ENCODE results near the gene TPTE2. TPM values are rescaled to one million over a fixed set of nuclear protein-coding genes. Genes with fewer than 3 reads are reported as not detected.
A peak's percentile ranks its signal among the peaks of the same experiment; 100 is the strongest.
"Not testable (repeated sequence)": the region's sequence is repeated elsewhere in the genome, so short reads cannot be mapped to it uniquely, and the experiment has no call there.

The TPTE2 gene
- total RNA-seq, 1 experiment from 2014 or later, result not detected

- DNase-seq (ENCODE audit: low read depth), result no peak
Observed at GRCh38 chr13:19567820-19568534, 6.6 kb upstream of the TPTE2 start.

- no peak for DNase-seq (ENCODE audit: low read depth)
Observed at GRCh38 chr13:19561585-19561984, 253 bp upstream of the TPTE2 start.

GRCh38 chr13:19560672-19561071 lies 660 bp downstream of the TPTE2 start:
- not testable (repeated sequence) for DNase-seq (ENCODE audit: low read depth)

- DNase-seq (ENCODE audit: low read depth), result not testable (repeated sequence)
Observed at GRCh38 chr13:19559739-19560138, 1.6 kb downstream of the TPTE2 start.

- not testable (repeated sequence) for DNase-seq (ENCODE audit: low read depth)
Observed at GRCh38 chr13:19557287-19557686, 4.0 kb downstream of the TPTE2 start.

- peak; percentile 59 for DNase-seq (ENCODE audit: low read depth)
Observed at GRCh38 chr13:19549245-19549644, 12.1 kb downstream of the TPTE2 start.

GRCh38 chr13:19525634-19526033 lies 35.7 kb downstream of the TPTE2 start:
- DNase-seq (ENCODE audit: low read depth), result not testable (repeated sequence)

GRCh38 chr13:19519049-19519448 lies 42.3 kb downstream of the TPTE2 start:
- no peak for DNase-seq (ENCODE audit: low read depth)

GRCh38 chr13:19507623-19508022 lies 53.7 kb downstream of the TPTE2 start:
- not testable (repeated sequence) for DNase-seq (ENCODE audit: low read depth)

GRCh38 chr13:19460126-19460525 lies 101.2 kb downstream of the TPTE2 start:
- DNase-seq (ENCODE audit: low read depth), result peak; percentile 36

- DNase-seq (ENCODE audit: low read depth), result peak; percentile 30
Observed at GRCh38 chr13:19439056-19439686, 122.2 kb downstream of the TPTE2 start.

- DNase-seq (ENCODE audit: low read depth), result not testable (repeated sequence)
Observed at GRCh38 chr13:19437780-19438179, 123.6 kb downstream of the TPTE2 start.

- DNase-seq (ENCODE audit: low read depth), result not testable (repeated sequence)
Observed at GRCh38 chr13:19422236-19422635, 139.1 kb downstream of the TPTE2 start.

- not testable (repeated sequence) for DNase-seq (ENCODE audit: low read depth)
Observed at GRCh38 chr13:19412494-19412893, 148.8 kb downstream of the TPTE2 start.

GRCh38 chr13:19382746-19383511 lies 178.4 kb downstream of the TPTE2 start:
- DNase-seq (ENCODE audit: low read depth), result not testable (repeated sequence)

GRCh38 chr13:19382111-19382510 lies 179.2 kb downstream of the TPTE2 start:
- no peak for DNase-seq (ENCODE audit: low read depth)

Other genes starting within 250 kb of the TPTE2 start
- 8.4 and 8.5 TPM in 2 replicates for gene MPHOSPH8, start 72.1 kb upstream of the TPTE2 start, total RNA-seq (2014; rRNA removed; shearing (Covaris generic))
- gene PSPC1, start 221.4 kb upstream of the TPTE2 start, total RNA-seq (2014; rRNA removed; shearing (Covaris generic)), result 72.1 and 86.0 TPM in 2 replicates